Stimulated activated CD8-positive, alpha-beta memory T cell treated with anti-CD3 and anti-CD28 coated beads, Interleukin-15, amount 100 ng/mL, for 24 hours (primary cell): ENCODE measurements around the gene SLC35F4.
"Not testable (repeated sequence)": the region's sequence is repeated elsewhere in the genome, so short reads cannot be mapped to it uniquely, and the experiment has no call there.

Experiments used
- DNase-seq: peaks from one replicate; pipeline ENCODE4 v3.0.0-alpha.2; 2020; ENCODE audit warnings: low read depth

The SLC35F4 gene

DNA sequence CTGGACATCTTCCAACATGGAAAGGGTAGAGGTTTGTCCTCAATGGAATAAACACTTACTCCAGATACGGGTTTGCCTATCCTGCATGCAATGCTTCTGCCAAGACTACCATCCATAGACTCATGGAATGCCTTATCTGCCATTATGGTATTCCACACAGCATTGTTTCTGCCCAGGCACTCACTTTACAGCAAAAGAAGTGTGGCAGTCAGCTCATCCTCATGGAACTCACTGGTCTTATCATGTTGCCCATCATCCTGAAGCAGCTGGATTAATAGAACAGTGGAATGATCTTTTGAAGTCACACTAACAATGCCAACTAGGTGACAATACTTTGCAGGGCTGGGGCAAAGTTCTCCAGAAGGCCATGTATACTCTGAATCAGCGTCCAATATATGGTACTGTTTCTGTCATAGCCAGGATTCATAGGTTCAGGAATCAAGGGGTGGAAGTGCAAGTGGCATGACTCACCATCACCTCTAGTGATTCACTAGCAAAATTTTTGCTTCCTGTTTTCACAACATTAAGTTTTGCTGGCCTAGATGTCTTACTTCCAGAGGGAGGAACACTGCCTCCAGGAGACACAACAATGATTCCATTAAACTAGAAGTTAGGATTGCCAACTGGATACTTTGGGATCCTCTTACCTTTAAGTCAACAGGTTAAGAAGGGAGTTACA is 140.4 kb downstream of the SLC35F4 start:
- no peak for DNase-seq

DNA sequence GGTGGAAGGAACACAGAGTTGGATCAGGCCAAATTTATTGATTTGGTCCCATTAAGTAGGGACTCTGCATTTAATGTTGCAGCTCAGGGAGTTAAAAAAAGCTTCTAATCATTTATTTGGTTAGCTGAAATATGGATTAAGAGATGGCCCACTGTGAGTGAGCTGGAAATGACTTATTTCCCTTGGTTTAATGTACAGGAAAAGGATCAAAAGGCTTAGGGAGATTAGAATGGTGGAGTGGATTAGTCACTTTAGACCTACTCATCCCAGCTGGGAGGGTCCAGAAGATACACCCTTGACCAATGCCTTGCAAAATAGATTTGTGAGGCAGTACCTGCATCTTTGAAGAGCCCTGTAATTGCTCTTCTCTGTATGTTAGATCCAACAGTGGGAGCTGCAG is 143.8 kb downstream of the SLC35F4 start:
- DNase-seq = not testable (repeated sequence)

DNA sequence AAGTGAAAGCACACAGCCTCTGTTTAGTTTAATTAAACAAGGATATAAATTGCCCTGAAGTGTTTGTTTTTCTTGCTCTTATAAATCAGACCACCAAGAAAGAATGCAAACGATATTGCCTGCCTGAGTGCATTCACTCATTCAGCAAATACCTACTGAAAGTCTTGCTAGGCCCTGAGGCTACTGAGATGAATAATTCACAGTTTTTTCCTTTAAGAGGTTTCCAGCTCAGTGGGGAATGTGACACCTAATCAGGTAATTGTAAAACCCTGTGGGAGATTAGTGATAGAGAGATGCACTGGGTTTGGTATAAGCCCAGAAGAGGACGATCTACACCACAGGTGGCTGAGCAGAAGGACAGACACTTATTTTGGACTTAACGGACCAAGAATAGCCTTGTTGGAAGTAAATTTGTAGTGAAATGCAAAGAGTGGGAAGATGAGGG is 151.4 kb downstream of the SLC35F4 start:
- DNase-seq = no peak

DNA sequence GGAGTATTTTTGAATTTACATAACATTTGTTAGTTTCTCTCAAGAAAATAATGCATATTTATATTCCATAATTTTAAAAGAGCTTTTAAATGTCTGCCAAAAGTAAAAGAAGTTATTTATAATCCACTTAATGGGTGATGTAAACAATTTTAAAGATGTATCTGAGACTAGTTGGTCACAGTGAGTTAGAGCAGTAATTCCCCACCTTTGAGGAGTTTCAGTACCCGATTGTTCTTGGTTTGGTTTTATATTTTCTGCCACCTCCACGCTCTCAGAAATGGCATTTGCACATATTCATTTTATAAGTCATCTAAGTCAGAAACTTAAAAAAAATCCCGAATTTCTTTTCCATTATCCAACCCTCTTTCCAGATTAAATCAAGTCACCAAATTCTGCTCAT is 153.2 kb downstream of the SLC35F4 start:
- no peak for DNase-seq

DNA sequence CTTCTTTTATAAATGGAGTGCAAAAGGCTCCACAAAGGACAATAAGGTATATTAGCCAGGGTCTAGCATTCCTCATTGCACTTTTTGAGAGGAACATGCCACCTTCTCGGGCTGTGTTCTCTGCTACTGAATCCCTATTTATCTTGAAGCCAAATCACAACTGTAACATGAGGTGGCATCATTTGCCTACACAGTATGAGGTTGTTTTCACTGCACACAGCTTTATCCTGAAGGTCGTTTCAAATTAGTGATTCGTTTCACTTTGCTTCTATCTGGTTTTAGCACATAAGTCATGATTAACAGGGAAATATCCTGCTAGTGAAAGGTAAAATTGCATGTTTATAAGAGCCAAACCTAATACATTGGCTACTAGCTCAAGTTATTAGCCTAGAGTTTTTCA is 153.8 kb downstream of the SLC35F4 start:
- DNase-seq = no peak

DNA sequence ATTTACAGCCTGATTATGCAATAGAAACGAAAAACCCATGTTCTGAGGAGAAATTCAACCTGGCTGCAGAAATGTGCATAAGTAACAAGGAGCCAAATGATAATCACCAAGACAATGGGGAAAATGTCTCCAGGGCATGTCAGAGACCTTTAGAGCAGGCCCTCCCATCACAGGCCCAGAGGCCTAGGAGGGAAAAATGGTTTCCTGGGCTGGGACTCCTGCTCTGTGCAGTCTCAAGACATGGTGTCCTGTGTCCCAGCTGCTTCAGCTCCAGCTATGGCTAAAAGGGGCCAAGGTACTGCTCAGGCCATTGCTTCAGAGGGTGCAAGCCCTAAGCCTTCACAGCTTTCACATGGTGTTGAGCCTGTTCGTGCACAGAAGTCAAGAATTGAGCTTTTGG is 156.0 kb downstream of the SLC35F4 start:
- DNase-seq = no peak

DNA sequence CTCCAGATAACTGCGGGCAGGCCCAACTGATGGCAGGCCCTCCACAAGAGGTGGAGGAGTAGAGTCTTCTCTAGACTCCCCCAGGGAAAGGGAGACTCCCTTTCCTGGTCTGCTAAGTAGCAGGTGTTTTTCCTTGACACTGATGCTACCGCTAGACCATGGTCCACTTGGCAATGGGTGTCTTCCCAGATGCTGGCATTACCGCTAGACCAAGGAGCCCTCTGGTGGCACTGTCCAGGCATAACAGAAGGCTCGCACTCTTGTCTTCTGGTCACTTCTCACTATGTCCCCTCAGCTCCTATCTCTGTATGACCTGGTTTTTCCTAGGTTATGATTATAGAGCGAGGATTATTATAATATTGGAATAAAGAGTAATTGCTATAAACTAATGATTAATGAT is 156.8 kb downstream of the SLC35F4 start:
- DNase-seq = not testable (repeated sequence)

DNA sequence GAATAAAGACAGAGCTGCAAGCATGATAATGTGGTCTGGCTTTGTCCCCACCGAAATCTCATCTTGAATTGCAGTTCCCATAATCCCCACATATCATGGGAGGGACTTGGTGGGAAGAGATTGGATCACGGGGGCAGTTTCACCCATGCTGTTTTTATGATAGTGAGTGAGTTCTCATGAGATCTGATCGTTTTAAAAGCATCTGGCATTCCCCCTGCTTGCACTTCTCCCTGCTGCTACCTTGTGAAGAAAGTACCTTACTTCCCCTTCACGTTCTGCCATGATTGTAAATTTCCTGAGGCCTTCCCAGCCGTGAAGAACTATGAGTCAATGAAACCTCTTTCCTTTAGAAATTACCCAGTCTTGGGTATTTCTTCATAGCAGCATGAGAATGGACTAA is 158.7 kb downstream of the SLC35F4 start:
- no peak for DNase-seq

DNA sequence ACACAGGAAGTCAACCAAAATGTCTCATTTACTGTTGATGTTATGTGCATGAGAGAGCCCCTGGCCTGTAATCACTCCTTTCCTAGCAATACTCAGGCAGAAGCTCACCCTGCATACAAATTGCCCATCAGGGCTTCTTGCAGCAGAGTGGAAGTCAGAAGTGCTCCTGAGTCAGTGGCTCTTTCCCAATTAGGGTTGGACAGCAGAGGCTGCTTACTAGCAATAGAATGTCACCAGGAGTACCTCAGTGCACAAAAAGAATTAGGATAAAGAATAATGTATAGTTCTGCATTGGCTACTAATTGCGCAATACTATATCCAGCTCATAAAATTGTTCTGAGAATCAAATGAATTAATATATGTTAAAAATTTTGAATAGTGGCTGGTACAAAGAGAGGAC is 161.1 kb downstream of the SLC35F4 start:
- DNase-seq = no peak

DNA sequence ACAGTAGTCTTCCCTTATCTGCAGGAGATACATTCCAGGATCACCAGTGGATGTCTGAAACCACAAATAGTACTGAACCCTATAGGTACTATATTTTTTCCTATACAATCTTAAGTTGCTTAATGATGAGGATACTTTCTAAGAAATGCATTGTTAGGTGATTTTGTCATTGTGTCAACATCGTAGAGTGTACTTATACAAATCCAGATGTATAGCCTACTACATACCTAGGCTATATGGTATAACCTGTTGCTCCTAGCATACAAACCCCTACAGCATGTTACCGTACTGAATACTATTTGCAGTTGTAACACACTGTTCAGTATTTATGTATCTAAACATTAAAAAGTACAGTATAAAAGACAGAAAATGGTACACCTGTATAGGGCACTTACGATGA is 165.9 kb downstream of the SLC35F4 start:
- DNase-seq = no peak

DNA sequence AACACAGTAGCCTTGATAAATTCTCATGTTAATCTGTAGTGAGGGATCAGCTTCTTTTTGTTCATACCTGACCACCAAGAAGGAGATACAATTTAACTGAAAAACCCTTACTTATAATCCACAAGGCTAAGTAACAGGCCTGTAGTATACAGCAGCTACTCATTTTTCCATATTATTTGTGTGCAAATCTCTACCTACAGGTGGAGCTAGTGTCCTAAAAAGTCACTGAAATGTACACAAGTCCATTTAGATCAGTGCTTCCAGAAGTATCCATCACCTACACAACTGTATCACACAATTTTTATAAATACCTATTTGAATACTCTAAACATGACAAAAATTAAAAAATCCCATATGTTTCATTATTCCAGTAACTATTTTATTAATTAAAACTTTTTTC is 173.2 kb downstream of the SLC35F4 start:
- no peak for DNase-seq

DNA sequence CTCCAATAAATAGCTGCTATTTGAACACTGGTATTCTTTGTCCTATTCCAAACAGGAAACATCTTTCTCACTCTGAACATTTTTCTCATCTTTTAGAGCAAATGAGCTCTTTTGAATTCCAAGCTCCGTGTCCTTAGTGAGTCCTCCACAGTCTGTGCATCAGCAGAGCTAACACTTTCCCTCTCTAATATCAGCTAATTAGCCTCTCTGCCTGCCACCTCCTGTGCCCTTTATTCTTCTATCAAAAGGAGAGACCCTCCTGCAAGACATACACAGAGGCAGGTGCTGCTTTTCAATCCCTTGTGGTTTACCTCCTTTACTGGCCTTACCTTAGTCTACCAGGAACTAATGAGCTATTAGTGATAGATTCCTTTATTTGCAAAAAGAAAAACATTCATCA is 178.5 kb downstream of the SLC35F4 start:
- DNase-seq = no peak

DNA sequence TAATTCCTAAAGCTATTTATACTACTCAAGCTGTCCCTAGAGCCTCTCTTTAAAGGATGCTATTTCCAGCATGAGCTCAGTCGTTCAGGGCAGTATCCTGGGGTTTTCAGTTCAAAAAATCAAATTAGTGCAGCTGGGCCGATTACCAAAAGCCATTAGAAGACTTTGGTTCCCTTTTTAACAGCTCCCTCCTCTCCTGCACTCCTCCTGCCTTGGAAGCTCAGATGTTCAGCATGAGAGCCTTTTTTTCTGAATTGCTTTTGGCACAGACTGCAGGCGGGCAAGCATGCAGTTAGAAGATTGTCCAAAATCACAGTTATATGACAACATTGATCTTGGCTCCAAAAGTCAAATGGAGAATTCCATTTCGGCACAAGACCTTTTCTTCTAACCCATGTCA is 179.6 kb downstream of the SLC35F4 start:
- no peak for DNase-seq

DNA sequence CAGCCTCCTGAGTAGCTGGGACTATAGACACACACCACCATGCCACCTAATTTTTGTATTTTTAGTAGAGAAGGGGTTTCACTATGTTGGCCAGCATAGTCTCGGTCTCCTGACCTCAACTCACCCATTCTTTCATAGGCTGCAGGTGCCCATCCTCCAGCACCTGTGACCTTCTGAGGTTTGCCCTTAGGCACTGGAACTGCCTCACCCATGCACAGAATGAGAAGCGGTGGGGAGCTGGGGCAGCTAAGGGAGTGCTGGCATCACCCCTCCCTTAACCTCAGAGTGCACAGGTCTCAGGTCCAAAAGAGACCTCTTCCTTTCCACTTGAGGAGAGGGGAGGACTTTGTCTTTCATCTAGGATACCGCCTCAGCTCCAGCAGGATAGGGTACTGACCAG is 194.9 kb downstream of the SLC35F4 start:
- DNase-seq = no peak

DNA sequence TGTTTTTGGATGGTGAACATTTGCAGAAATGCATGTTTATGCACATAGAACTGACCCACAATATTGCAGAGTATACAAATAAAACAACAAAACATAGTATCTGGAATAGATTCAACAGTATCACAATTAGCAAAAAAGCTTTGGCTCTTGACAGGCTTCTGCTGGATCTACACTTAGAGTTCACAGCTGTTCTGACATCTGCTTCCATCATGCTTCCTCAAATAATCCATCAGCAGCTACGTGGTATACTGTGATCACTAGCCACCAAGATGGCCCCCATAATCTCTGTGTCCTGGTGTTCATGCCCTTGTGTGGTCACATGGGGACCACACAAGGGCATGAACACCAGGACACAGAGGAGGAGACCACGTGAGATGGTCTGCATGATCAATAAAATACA is 205.7 kb downstream of the SLC35F4 start:
- no peak for DNase-seq

DNA sequence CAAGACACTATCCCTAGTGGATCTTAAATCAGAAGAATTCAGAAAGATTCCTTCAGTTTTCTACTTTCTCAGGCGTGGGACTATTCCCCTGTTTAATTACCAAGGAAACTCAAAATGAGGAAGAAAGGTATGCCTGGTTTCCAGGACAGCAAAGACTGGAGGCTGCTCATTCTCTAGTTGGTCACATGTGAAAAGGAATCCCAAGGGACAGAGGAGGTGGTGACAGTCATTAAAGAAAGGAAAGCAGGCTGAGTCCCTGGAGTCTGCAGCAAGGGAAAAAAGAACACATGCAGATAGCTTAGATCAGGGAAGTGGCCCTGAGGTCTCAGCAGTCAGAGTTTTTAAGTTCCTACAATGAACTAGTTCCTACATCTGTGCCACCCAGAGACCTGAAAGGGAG is 206.8 kb downstream of the SLC35F4 start:
- DNase-seq = no peak

DNA sequence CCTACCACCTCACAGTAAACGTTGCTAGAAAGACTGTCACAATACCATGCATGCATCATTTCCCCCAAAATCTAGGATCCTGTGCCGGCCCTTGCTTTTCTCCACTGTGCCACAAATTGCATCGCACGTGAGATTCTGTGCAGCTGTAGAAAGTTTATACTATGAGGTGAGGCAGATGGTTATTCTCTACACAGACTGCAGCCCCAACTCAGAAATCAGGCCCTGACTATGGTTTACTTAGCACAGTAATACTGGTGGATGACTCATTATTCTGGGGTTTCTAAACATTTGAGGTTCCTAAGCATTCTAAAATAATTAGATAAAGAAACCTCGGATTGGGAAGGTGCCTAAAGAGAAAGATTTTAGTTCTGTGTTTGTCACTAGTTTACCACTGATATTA is 208.4 kb downstream of the SLC35F4 start:
- no peak for DNase-seq

DNA sequence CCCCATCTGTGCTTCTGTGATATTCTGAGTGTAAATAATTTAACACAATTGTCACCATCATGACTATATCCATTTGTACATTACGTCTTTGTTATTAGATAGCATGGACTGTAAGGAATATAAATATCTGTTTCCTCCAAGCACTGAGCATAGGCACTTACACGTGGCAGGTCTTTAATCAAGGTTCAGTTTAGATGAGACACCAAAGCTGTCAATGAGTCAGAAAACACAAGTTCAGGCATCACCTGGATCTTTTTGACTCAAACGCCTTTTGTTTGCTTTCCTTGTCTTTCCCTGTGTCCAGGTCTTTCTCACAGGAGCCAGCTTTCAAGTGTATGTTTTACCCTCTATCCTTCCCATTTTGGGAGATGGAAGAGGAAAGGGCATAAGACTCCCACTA is 209.0 kb downstream of the SLC35F4 start:
- DNase-seq = no peak

DNA sequence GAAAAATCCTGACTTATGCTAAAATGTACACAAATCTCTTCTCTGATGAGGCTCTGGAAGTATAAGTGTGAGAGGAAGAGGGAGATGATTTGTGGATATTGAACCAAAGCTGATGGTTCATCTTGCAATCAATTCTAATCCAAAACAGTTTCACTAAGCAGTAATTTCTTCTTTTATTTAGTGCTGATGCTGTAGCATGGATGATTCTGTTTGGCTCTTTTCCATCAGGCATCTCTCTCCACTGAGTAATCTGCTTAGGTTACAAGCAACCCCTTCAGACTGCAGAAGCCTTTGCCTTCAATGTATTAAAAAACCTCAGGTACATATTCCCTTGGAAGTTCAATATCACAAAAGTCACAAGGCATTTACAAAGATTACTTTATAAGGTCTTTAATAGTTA is 213.1 kb downstream of the SLC35F4 start:
- no peak for DNase-seq

DNA sequence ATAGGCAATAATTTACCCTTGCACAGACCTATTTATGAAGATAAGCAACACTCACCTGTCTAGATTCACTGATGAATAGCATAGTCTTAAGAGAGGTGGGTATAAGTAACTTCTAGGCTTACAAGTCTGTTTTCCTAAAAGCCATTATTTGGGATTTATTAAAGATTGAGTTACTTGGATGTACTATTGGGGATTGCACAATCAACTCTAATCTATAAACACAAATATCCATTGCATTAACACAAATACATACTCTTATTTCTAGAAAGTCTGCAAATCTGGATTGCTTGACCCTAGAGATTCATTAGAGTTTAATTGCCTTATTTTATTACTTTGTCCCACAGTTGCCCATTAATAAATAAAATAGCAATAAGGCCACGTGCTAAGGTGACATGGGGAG is 224.1 kb downstream of the SLC35F4 start:
- no peak for DNase-seq

DNA sequence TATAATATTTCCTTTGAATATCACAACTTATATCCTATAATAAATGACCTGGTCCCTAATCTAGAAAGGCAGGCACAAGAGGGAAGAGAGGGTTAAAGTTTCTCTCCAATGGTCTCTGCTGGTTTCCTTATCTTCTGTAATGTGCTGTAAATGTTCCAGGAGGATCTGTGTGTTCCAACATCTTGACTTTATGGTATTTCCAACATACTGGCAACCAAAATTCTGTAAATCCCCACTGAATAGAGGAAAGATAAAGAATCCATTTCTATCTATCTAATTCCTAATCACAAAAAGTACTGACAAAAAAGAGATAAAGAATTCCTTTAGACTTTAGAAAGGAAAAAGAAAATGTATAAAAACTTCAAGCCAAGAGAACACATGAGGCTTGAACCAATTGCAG is 225.9 kb downstream of the SLC35F4 start:
- DNase-seq = no peak

DNA sequence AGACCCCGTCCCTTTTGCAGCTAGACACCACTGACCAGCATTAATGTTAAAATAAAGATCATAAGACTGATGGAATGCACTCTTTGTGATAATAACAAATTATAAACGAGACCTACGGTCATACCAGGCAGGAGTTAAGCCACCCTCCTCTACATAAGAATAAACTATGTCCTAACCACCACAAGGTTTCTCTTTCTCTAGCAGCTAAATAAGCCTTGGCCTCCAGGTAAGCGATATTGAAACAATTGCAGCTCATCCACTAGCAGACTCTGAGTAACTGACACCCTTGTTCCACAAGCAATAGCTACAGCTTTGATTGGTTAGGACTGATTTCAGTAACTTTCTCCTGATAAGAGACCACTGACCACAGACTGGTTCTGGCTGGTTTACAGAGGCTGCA is 228.0 kb downstream of the SLC35F4 start:
- DNase-seq = no peak

DNA sequence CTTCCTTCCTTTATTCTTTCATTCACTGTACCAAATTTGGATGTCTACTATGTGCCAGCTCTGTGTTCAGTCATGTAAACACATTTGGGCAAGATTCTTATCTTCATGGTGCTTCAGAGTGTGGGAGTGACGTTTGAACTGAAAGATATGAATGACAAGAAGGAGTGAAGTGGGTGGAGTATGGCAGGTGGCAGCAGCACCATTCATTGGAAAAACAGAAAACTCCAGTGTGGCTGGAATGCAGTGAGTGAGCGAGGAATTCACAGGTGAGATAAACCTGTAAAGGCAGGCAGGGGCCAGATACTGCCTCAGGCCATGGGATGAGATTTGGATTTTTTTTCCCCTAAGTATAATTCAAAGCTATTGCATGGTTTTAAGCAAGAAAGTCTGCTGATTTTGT is 231.6 kb downstream of the SLC35F4 start:
- no peak for DNase-seq

DNA sequence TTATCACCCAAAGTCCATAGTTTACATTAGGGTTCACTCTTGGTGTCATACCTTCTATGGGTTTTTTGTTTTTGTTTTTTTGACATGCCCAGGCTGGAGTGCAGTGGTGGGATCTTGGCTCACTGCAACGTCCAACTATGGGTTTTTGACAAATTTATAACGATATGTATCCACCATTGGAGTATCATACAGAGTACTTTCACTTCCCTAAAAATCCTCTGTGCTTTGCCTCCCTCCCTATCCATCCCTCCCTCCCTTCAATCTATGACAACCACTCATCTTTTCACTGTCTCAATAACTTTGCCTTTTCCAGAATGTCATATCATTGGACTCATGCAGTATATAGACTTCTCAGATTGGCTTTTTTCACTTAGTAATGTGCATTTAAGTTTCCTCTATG is 233.2 kb downstream of the SLC35F4 start:
- DNase-seq = no peak

DNA sequence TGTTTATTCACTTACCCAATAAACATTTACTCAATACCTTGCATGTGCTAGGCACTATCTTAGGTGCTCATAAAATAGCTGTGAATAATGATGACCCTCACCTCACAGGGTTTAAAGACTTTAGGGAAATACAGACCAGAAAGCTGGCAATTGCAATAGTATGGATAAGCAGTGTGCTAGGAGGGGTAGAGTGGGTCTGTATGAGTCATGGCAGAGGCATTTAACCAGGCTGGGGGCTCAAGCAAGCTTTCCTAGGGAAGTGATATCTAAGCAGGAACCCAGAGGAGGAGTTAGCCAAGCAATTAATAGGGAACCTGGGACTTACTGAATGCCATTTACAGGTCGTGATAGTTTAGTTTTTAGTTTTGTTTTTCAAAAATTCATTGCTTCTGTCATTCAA is 248.4 kb downstream of the SLC35F4 start:
- DNase-seq = no peak
